ENCODE measurements around the gene TBC1D5.

GRCh38 chr3:17664923-17665322 lies 77.5 kb downstream of the TBC1D5 start:
- no peak for TF ChIP-seq EZH2 (IDR thresholded peaks at IDR 0.05)
- no peak for TF ChIP-seq POLR2AphosphoS5 (IDR thresholded peaks at IDR 0.05; ENCODE audit: borderline replicate concordance, low read depth, low read length)
